GM21619 (cell line): ENCODE measurements around the gene ZCWPW2.

Experiments
- ATAC-seq: cut with Tn5 transposase; IDR thresholded peaks from one replicate; pipeline ENCODE4 v1.9.1; 2021; ENCODE audit not compliant: unreplicated experiment

ZCWPW2 gene

DNA sequence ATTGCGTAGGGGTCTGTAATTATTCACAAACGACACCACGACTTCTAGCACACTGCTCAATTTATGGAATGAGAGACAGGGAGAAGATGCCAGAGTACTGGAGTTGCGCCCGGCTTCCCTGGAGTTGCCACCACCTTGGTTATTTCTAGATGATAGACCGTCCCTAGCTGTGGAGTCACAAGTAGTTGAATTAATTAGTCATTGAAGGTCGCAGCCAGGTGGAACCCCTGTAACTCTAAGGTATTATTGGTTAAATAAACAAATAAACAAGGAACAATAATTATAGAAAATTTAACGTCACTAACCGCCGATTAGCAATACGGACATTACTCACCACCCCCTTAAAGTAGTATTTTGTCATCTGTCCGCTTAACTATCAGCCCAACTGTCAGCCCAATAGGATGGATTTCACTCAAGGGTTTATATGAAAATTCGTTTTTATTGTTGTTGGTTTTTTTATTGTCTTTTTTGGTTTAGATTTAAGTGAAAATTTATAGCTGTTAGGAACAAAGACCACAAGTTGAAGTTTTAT lies 1.0 kb downstream of the ZCWPW2 start:
- no peak for ATAC-seq

DNA sequence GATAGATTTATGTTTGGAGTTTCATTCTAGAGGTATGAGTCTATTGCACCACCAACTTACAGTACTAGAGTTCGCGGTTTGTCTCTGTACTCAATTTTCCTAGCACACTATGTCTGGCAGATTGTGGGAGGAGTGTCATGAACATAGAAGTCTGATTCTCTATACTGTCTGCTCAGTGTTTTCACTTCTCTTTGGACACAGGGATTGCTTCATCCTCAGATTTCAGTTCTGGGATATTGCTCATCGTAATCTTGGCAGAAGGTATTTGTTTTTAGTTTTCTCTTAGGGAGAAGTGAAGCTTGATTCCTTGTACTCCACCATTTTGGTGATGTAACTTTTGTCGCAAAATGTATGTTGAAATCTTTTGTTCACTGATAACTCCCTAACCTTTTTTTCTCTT lies 27.9 kb downstream of the ZCWPW2 start:
- no peak for ATAC-seq

DNA sequence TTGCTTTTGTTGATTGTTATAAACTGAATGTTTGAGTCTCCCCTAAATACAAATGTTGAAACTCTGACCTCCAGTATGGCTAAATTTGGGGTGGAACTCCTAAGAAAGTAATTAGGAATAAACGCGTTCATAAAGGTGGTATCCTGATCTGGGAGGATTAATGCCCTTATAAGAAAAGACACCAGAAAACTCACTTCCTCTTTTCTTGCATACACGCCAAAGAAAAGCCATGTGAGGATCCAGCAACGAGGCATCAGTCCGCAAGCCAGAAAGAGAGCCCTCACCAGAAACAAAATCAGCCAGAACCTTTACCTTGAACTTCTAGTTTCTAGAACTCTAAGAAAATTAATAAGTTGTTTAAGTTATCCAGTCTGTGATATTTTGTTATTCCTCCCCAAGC lies 37.5 kb downstream of the ZCWPW2 start:
- no peak for ATAC-seq

- ATAC-seq = no peak
These were observed 40.5 kb downstream of the ZCWPW2 start for GRCh38 chr3:28388978-28389377.

- ATAC-seq = no peak
These were observed 50.7 kb downstream of the ZCWPW2 start for GRCh38 chr3:28399206-28399605.

DNA sequence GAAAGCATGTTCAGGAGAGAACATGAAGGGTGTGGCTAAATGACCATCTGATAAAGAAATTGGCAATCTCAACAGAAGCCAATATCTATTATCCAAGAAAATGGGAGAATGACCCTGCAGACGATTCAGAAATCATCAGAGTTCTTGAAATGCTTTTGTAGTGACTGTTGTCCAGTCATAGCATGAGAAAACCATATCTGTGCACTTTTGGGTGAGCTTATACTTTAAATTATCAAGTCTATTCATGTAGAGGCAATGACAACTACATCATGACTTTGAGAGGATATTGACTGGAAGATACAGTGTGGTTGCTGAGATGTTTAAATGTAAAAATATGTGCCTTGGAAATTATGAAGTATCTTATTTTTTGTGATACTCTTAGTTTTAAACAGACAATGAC lies 57.7 kb downstream of the ZCWPW2 start:
- ATAC-seq = no peak

DNA sequence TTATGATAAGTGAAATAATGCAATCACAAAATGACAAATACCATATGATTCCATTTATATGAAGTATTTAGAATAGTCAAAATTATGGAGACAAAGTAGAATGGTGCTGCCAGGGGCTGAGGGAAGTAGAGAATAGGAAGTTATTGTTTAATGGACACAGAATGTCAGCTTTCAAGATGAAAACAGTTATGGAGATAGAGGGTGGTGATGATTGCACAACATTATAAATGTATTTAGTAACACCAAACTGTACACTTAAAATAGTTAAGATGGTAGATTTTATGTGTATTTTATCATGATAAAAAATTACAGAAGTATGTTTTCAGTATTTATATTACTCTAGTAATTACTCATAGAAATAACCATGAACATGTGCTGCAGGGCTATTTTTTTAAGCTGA lies 100.9 kb downstream of the ZCWPW2 start:
- ATAC-seq = no peak

- ATAC-seq = no peak
These were observed 114.3 kb downstream of the ZCWPW2 start for GRCh38 chr3:28462866-28463265.

DNA sequence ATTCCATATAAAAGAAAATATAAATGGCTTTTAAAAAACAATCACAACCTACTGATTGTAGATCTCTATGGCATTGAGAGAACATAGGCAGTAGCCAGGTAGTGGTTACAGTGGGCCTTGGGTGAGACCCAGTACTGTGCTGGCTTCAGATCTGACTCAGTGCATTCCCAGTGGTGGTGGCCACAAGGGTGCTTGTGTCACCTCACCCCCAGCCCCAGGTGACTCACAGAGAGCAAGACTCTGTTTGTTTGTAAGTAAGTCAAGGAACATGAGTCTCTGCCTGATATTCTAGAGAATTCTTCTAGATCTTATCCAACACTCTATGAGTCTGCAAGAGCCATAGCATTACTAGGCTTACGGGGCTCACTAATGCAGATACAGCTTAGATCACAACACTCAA lies 118.9 kb downstream of the ZCWPW2 start:
- no peak for ATAC-seq

DNA sequence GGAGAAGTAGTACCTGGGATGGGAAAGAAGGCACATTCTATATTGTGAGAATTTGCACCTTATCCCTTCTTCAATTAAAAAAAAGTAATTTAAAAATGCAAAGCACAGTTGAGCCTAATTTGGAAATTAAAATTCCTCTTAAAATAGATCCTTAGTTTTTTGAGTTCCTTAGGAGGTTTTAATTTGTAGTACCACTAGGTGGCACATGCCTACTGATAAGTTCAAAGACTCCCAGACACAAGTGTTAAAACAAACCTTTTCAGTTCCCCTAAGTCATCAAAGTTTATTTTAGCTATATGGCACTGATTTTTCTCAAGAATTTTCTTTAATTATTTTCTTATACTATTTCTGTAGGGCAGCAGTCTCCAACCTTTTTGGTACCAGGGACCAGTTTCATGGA lies 127.7 kb downstream of the ZCWPW2 start:
- ATAC-seq = peak; percentile 75

- ATAC-seq = no peak
These were observed 128.2 kb downstream of the ZCWPW2 start for GRCh38 chr3:28476764-28477163.

GRCh38 chr3:28485164-28485563 lies 136.6 kb downstream of the ZCWPW2 start:
- no peak for ATAC-seq

GRCh38 chr3:28495301-28495700 lies 146.8 kb downstream of the ZCWPW2 start:
- no peak for ATAC-seq

GRCh38 chr3:28502397-28502937 lies 153.9 kb downstream of the ZCWPW2 start:
- no peak for ATAC-seq

- ATAC-seq = no peak
These were observed 156.5 kb downstream of the ZCWPW2 start for GRCh38 chr3:28504976-28505375.

DNA sequence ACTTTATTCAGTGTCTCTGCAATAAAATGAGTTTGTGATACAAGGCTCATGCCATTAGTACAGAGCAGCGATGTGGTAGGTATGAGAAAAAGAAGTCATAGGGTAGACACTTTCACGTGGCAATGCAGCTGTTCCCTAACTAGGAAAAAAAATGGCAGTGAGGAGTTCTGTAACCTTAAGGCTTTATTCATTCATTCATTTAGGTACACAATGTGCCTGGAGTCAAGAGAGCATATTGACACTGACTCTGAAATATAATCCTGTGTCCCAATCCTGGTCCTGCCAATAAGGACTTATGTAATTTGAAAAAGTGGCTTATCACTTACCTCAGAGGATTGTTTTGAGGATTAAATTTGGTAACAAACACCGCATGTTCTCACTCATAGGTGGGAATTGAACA lies 173.1 kb downstream of the ZCWPW2 start:
- no peak for ATAC-seq

GRCh38 chr3:28542351-28542750 lies 193.8 kb downstream of the ZCWPW2 start:
- no peak for ATAC-seq

DNA sequence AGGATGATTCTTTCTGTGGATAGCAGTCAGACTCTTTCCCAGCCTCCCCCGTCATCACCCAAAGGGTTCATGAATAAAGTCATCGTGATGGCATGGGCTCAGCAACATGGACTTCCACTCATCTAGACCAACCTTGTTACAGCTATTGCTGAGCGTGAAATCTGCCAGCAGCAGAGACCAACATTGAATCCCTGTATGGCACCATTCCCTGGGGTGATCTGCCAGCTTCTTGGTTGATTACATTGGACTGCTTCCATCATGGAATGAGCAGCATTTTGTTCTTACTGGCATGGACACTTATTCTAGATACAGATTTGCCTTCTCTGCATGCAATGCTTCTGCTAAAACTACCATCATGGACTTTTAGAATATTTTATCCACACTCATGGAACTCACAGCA lies 195.7 kb downstream of the ZCWPW2 start:
- no peak for ATAC-seq

GRCh38 chr3:28544831-28545230 lies 196.3 kb downstream of the ZCWPW2 start:
- no peak for ATAC-seq

- no peak for ATAC-seq
These were observed 199.2 kb downstream of the ZCWPW2 start for GRCh38 chr3:28547677-28548076.

DNA sequence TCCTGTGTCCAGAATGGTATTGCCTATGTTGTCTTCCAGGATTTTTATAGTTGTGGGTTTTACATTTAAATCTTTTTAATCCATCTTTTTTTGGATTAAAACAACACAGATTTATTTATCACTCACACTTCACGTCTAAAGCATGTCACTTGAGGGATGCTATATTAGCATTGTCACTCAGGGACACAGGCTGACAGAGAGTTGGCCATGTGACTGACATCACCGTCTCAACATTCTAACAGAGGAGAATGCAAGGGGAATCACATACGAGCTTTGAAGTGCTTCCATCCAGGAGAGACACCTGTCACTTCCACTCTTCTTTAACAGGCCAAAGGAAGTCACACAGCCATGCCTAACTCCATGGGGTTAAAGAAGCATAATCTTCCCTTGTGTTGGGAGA lies 204.7 kb downstream of the ZCWPW2 start:
- no peak for ATAC-seq

GRCh38 chr3:28556195-28556594 lies 207.7 kb downstream of the ZCWPW2 start:
- no peak for ATAC-seq

DNA sequence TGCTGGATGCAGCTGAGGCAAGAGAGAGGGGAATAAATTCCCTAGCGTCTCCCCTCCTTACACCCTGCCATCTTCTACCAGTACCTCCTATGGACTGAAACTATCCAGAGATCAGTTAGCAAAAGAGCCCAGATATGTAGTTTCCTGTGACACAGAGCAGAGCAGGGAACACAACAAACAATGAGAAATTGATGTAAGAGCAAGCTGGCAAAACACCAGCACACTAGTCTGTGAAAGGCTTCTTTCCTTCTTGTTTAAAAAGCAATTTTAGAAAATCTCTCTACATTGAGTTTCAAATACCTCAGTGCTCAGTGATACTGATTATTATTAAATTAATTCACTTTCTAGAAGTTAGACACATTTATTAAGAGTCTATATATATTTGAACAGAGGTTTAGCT lies 215.7 kb downstream of the ZCWPW2 start:
- no peak for ATAC-seq
